Adrenal gland (tissue), 12 donors: ENCODE data around the gene IZUMO4. TPM values are rescaled to one million over a fixed set of nuclear protein-coding genes. Genes with fewer than 3 reads are reported as not detected.

Experiments
- DNase-seq, 7 donors: peaks; one replicate each; pipeline ENCODE4 v3.0.0-alpha.2; 2019 to 2020
- H3K27ac ChIP-seq, 5 donors: fragments of 200-600 bp; sonication (generic) in 4 of 5; 1 replicate in 3 of 5; 2 replicates in 2 of 5; pipeline versions ENCODE4 v1.5.1 to v1.8.0; 2016 to 2020; ENCODE audit warnings: mild to moderate bottlenecking in 1 of 5
- H3K27me3 ChIP-seq: fragments of 200-600 bp; 2 replicates; pipeline ENCODE4 v1.8.0; 2021
- H3K36me3 ChIP-seq, 2 donors: fragments of 200-600 bp; replicated peaks in 1 of 2; 1 replicate in 1 of 2; 2 replicates in 1 of 2; pipeline versions ENCODE4 v1.5.1 to v1.8.0; 2018 to 2022
- H3K4me1 ChIP-seq, 2 donors: fragments of 200-600 bp; replicated peaks in 1 of 2; 1 replicate in 1 of 2; 2 replicates in 1 of 2; pipeline versions ENCODE4 v1.5.1 to v1.8.0; 2018 to 2021
- H3K4me3 ChIP-seq, 4 donors: fragments of 200-600 bp; sonication (generic) in 3 of 4; one replicate each; pipeline ENCODE4 v1.5.1; 2016 to 2018
- H3K9me3 ChIP-seq, 3 donors: fragments of 200-600 bp; sonication (generic) in 1 of 3; replicated peaks in 1 of 3; 1 replicate in 2 of 3; 2 replicates in 1 of 3; pipeline versions ENCODE4 v1.5.1 to v1.8.0; 2016 to 2021
- CTCF ChIP-seq, 6 experiments: fragments of 450-650 bp in 4 of 6; fragments of 200-600 bp in 2 of 6; sonication (generic) in 1 of 6; IDR thresholded peaks; 1 replicate in 5 of 6; 2 replicates in 1 of 6; pipeline versions ENCODE4 v1.5.1 to v1.8.0; 2016 to 2021; ENCODE audit warnings: antibody characterized with exemption in 6 of 6, mild to moderate bottlenecking in 2 of 6, moderate library complexity in 1 of 6
- POLR2A ChIP-seq, 2 donors: fragments of 450-650 bp; IDR thresholded peaks; one replicate each; pipeline ENCODE4 v1.6.1; 2017; ENCODE audit warnings: antibody characterized with exemption in 2 of 2, mild to moderate bottlenecking in 2 of 2, moderate library complexity in 1 of 2
- WGBS, 4 donors: extraction: QIAGEN DNeasy Blood & Tissue Kit in 2 of 4; methylation state at CpG; one replicate each; pipeline versions ENCODE4 v1.1.5 to v1.1.7; 2013 to 2017; 5-methylcytosine and 5-hydroxymethylcytosine counted together
- intact Hi-C, 2 donors: fragments of 100-400 bp; cut with DNase I; formaldehyde crosslinking; loops; one replicate each; pipeline versions ENCODE4 v1.14.1 to v1.15.0; 2022 to 2023
- polyA plus RNA-seq, 3 donors: library from polyadenylated mRNA; stranded (reverse); fragments of 200-250 nt in 2 of 3; fragments of 350-450 nt in 1 of 3; fragmentation: Illumina TruSeq in 1 of 3; extraction: RNeasy Lipid Tissue Mini Kit (QIAGEN cat#74804) in 1 of 3; gene quantifications; one replicate each; pipeline ENCODE4 v1.2.3, GENCODE V29; 2013 to 2014
- total RNA-seq, 9 donors: library from RNA; depleted of rRNA in 4 of 9; stranded (reverse); fragments of >200 nt in 4 of 9; fragments of 120-200 nt in 1 of 9; fragmentation: NEBNext Ultra II Directional in 1 of 9; extraction: Animal tissue kit (Norgen Biotek cat#: 25700) in 1 of 9; gene quantifications; one replicate each; pipeline versions ENCODE4 v1.1.0 to v1.2.4, GENCODE V29; 2013 to 2023
- donor health status: healthy with polysubstance abuse.
- donor health status: Bipolar disorder and iron deficiency.
- donor health status: DM: yes; HTN: yes; CAD: no.
- donor health status: DM: no; HTN: no; CAD: no.
- donor health status: DM: no; HTN: no; CAD: no.
- donor health status: DM: yes; HTN: yes; CAD: no.

Gene IZUMO4
- total and polyA plus RNA-seq, 12 donors: 0.69 to 24.6 (median 2.5) TPM

GRCh38 chr19:2114821-2115220 is 18.1 kb downstream of the IZUMO4 start:
- 93 to 97% (median 94%) methylated on average over 6 to 21 of the region's 21 CpGs for WGBS, 4 donors
- no peak overlapping the region for H3K4me3 ChIP-seq
- peaks cover 0 to 98% of the 10 kb centered on the region in 2 donors for H3K36me3 ChIP-seq
- TF ChIP-seq POLR2A (IDR thresholded peaks at IDR 0.05) (no peak), CTCF (IDR thresholded peaks at IDR 0.05) (no peak)
- no peak overlapping the region for H3K27ac ChIP-seq
- H3K27me3 ChIP-seq: no peaks in the 10 kb centered on the region
- intact Hi-C loops: no loop called here
- no peak for DNase-seq
- H3K4me1 ChIP-seq: peaks cover 0 to 6% of the 10 kb centered on the region in 2 donors
- no peaks in the 10 kb centered on the region for H3K9me3 ChIP-seq

- Histone ChIP-seq H3K36me3 (peaks cover 0 to 98% of the 10 kb centered on the region in 2 donors), H3K27ac (no peak overlapping the region), H3K4me3 (no peak overlapping the region), H3K9me3 (no peaks in the 10 kb centered on the region), H3K27me3 (no peaks in the 10 kb centered on the region), H3K4me1 (peaks cover 0 to 6% of the 10 kb centered on the region in 2 donors)
- TF ChIP-seq CTCF (IDR thresholded peaks at IDR 0.05) (no peak), POLR2A (IDR thresholded peaks at IDR 0.05) (no peak)
- 93 to 97% (median 96%) methylated on average over 9 to 25 of the region's 25 CpGs for whole genome bisulfite sequencing, 4 donors
- intact Hi-C loops: no loop called here
- DNase-seq: no peak
Observed at GRCh38 chr19:2115324-2115723, 18.6 kb downstream of the IZUMO4 start.

- TF ChIP-seq POLR2A (IDR thresholded peaks at IDR 0.05) (no peak), CTCF (IDR thresholded peaks at IDR 0.05) (no peak)
- H3K9me3 ChIP-seq: no peaks in the 10 kb centered on the region
- H3K4me1 ChIP-seq: peaks cover 0 to 6% of the 10 kb centered on the region in 2 donors
- no peak overlapping the region for H3K4me3 ChIP-seq
- H3K36me3 ChIP-seq: peaks cover 0 to 98% of the 10 kb centered on the region in 2 donors
- no peak for DNase-seq
- no peaks in the 10 kb centered on the region for H3K27me3 ChIP-seq
- intact Hi-C loops: no loop called here
- no peak overlapping the region for H3K27ac ChIP-seq
- 91 to 97% (median 91%) methylated on average over 11 to 24 of the region's 24 CpGs for WGBS, 4 donors
Observed at GRCh38 chr19:2115911-2116426, 19.3 kb downstream of the IZUMO4 start.

- Histone ChIP-seq H3K36me3 (peaks cover 0 to 98% of the 10 kb centered on the region in 2 donors), H3K9me3 (no peaks in the 10 kb centered on the region), H3K4me1 (peaks cover 0 to 6% of the 10 kb centered on the region in 2 donors), H3K4me3 (no peak overlapping the region), H3K27me3 (no peaks in the 10 kb centered on the region), H3K27ac (no peak overlapping the region)
- no peak for TF ChIP-seq POLR2A (IDR thresholded peaks at IDR 0.05)
- no peak for TF ChIP-seq CTCF (IDR thresholded peaks at IDR 0.05)
- intact Hi-C loops: no loop called here
- DNase-seq: no peak
- WGBS, 4 donors: 88 to 100% (median 93%) methylated on average over 4 to 25 of the region's 25 CpGs
Observed at GRCh38 chr19:2116507-2116906, 19.8 kb downstream of the IZUMO4 start.
